Karpas-422 (cell line): ENCODE data around the gene SULT2A1. TPM values are rescaled to one million over a fixed set of nuclear protein-coding genes. Genes with fewer than 3 reads are reported as not detected.
"Not testable (repeated sequence)": the region's sequence is repeated elsewhere in the genome, so short reads cannot be mapped to it uniquely, and the experiment has no call there.

ENCODE experiments used
- DNase-seq: peaks from one replicate; pipeline ENCODE4 v3.0.0-alpha.2; 2015
- H2AFZ ChIP-seq: fragments of 200-600 bp; sonication (generic); 2 replicates; pipeline ENCODE4 v1.6.1; 2014; ENCODE audit warnings: antibody characterized with exemption, low read length, mixed read lengths
- H3K27ac ChIP-seq: fragments of 200-600 bp; sonication (generic); 2 replicates; pipeline ENCODE4 v1.5.1; 2014; ENCODE audit warnings: mild to moderate bottlenecking, low read length, moderate library complexity
- H3K27me3 ChIP-seq: fragments of 200-600 bp; sonication (generic); 2 replicates; pipeline ENCODE4 v1.6.1; 2014; ENCODE audit warnings: low read length, mixed read lengths
- H3K36me3 ChIP-seq: fragments of 200-600 bp; sonication (generic); 2 replicates; pipeline ENCODE4 v1.6.1; 2014; ENCODE audit warnings: low read length, mixed read lengths; ENCODE audit not compliant: insufficient read depth
- H3K4me1 ChIP-seq: fragments of 200-600 bp; sonication (generic); 2 replicates; pipeline ENCODE4 v1.6.1; 2014; ENCODE audit warnings: mild to moderate bottlenecking, low read length, mixed read lengths
- H3K4me2 ChIP-seq: fragments of 200-600 bp; sonication (generic); 2 replicates; pipeline ENCODE4 v1.6.1; 2014; ENCODE audit warnings: low read length, low read depth, mild to moderate bottlenecking; ENCODE audit not compliant: poor library complexity, severe bottlenecking
- H3K4me3 ChIP-seq: fragments of 200-600 bp; sonication (generic); 2 replicates; pipeline ENCODE4 v1.5.1; 2014; ENCODE audit warnings: mild to moderate bottlenecking, antibody characterized with exemption, low read length, mixed read lengths
- H3K79me2 ChIP-seq: fragments of 200-600 bp; sonication (generic); 2 replicates; pipeline ENCODE4 v1.6.1; 2014; ENCODE audit warnings: mild to moderate bottlenecking, low read length, mixed read lengths
- H3K9ac ChIP-seq: fragments of 200-600 bp; sonication (generic); 2 replicates; pipeline ENCODE4 v1.6.0; 2014; ENCODE audit warnings: low read length
- H3K9me2 ChIP-seq: fragments of 200-600 bp; sonication (generic), shearing (Covaris generic); replicated peaks from 2 replicates; pipeline ENCODE4 v1.6.0; 2014; ENCODE audit warnings: mild to moderate bottlenecking, low read length, moderate library complexity; ENCODE audit not compliant: insufficient read depth
- H3K9me3 ChIP-seq: fragments of 300-700, 200-600 bp; sonication (generic); 2 replicates; pipeline ENCODE4 v1.6.1; 2014; ENCODE audit warnings: low read length, mixed read lengths
- H4K20me1 ChIP-seq: fragments of 200-600 bp; sonication (generic); 2 replicates; pipeline ENCODE4 v1.6.1; 2014; ENCODE audit warnings: mild to moderate bottlenecking, antibody characterized with exemption, low read length, low read depth; ENCODE audit not compliant: insufficient read depth
- total RNA-seq: library from RNA; depleted of rRNA; stranded (reverse); fragments of >200 nt; shearing (Covaris generic); gene quantifications from 2 replicates; pipeline ENCODE4 v1.2.3, GENCODE V29; 2014; ENCODE audit warnings: low replicate concordance; rRNA removed

SULT2A1 gene, protein sequence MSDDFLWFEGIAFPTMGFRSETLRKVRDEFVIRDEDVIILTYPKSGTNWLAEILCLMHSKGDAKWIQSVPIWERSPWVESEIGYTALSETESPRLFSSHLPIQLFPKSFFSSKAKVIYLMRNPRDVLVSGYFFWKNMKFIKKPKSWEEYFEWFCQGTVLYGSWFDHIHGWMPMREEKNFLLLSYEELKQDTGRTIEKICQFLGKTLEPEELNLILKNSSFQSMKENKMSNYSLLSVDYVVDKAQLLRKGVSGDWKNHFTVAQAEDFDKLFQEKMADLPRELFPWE
- total RNA-seq: not detected in 2 replicates

DNA sequence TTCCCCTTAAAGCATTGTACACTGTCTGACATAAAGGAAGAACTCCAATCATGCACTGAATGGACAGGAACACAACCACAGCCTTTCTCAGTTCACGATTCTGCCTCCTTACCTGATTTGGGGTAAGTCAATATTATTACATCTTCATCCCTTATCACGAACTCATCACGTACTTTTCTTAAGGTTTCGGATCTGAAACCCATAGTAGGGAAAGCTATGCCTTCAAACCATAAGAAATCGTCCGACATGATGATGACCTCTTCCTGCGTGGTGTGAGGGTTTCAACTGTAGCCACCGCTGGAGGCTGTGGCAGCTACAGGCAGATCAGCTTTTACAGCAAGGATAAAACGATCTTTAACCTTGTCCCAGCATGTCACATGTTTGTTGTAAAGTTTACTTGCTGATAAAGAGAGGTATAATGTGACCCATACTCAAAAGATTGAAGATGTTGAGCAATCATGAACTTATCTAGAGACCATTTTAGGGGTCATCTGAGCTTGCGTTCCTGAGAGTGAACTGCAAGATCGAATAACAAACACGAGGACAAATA is at the start of gene SULT2A1:
TSS of gene SULT2A1 (minus strand) at position 306 of the 550 bp plus-strand sequence. CDS start at position 248, 58 bp downstream.
- H3K9ac ChIP-seq: no peak within 1 kb of the TSS
- no peak for DNase-seq

DNA sequence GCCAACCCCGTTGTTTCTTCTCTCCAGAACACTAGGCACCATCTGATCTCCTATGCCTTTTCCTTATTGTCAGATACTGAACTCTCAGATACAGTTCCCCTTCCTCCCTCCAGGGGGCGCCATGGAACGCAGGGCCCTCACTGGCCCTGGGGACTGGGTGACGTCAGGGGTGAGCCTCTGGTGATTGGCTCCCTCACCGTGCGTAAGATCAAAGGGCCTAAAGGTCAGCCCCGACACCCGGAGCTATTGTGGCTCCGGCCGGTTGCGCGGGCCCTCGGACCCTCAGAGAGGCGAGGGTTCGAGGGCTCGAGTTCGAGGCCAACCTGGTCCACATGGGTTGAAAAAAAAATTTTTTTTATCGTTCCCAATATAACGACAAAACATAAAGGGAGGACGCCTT is 42.5 kb upstream of the SULT2A1 start:
- not testable (repeated sequence) for H3K9me2 ChIP-seq, H3K27me3 ChIP-seq, H3K4me2 ChIP-seq, H3K4me1 ChIP-seq, H3K9me3 ChIP-seq, H3K4me3 ChIP-seq, H3K36me3 ChIP-seq, H3K27ac ChIP-seq, H3K9ac ChIP-seq, H3K79me2 ChIP-seq, DNase-seq, H2AFZ ChIP-seq, H4K20me1 ChIP-seq

More for the DNA sequence above, at the start of gene SULT2A1:
- no peaks in the 10 kb centered on the region for H3K36me3 ChIP-seq
- H3K4me3 ChIP-seq: no peak within 1 kb of the TSS
- H3K27me3 ChIP-seq: no peaks in the 10 kb centered on the region
- no peaks in the 10 kb centered on the region for H3K4me1 ChIP-seq
- no peaks in the 10 kb centered on the region for H3K9me2 ChIP-seq
- H2AFZ ChIP-seq: no peak within 1 kb of the TSS
- H3K79me2 ChIP-seq: no peaks in the 10 kb centered on the region
- no peak within 1 kb of the TSS for H3K4me2 ChIP-seq
- H3K27ac ChIP-seq: no peak within 1 kb of the TSS
- H3K9me3 ChIP-seq: no peaks in the 10 kb centered on the region
- no peaks in the 10 kb centered on the region for H4K20me1 ChIP-seq

DNA sequence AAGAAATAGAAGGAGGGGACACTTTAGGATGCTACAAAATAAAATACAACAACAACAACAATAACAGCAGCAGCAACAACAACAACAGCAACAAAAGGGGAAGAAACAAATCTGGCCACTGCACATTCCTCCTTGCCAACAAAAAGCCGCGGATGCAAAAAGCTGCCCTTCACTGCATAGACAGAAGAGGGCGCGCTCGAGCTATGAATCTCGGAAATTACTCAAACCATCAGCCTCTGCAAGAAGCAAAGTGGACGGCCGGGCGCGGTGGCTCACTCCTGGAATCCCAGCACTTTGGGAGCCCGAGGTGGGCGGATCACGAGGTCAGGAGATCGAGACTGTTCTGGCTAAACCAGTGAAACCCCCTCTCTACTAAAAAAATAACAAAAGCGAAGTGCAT is 34.0 kb upstream of the SULT2A1 start:
- H3K79me2 ChIP-seq, H2AFZ ChIP-seq, H3K4me1 ChIP-seq, H3K27me3 ChIP-seq, H3K27ac ChIP-seq, H3K9me2 ChIP-seq, H3K4me3 ChIP-seq, H3K36me3 ChIP-seq, H3K4me2 ChIP-seq, H3K9ac ChIP-seq, DNase-seq, H3K9me3 ChIP-seq, H4K20me1 ChIP-seq: not testable (repeated sequence)

DNA sequence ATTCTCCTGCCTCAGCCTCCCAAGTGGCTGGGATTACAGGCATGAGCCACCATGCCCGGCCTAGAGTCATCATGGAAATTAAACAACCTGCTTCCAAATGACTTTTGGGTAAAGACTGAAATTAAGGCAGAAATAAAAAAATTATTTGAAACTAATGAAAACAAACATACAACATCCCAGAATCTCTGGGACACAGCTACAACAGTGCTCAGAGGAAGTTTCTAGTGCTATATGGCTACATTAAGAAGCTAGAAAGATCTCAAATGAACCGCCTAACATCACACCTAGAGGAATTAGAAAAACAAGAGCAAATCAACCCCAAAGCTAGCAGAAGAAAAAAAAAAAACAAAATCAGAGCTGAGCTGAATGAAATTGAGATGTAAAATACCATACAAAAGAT is 24.1 kb upstream of the SULT2A1 start:
- not testable (repeated sequence) for H2AFZ ChIP-seq, H3K9me3 ChIP-seq, H3K27me3 ChIP-seq, H3K27ac ChIP-seq, H3K9me2 ChIP-seq, H3K9ac ChIP-seq, H3K4me2 ChIP-seq, DNase-seq, H3K36me3 ChIP-seq, H3K4me3 ChIP-seq, H3K4me1 ChIP-seq, H3K79me2 ChIP-seq, H4K20me1 ChIP-seq

DNA sequence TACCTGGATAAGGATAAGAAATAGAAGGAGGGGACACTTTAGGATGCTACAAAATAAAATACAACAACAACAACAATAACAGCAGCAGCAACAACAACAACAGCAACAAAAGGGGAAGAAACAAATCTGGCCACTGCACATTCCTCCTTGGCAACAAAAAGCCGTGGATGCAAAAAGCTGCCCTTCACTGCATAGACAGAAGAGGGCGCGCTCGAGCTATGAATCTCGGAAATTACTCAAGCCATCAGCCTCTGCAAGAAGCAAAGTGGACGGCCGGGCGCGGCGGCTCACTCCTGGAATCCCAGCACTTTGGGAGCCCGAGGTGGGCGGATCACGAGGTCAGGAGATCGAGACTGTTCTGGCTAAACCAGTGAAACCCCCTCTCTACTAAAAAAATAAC is 23.2 kb upstream of the SULT2A1 start:
- not testable (repeated sequence) for H3K4me2 ChIP-seq, H3K36me3 ChIP-seq, H2AFZ ChIP-seq, H3K27ac ChIP-seq, H3K79me2 ChIP-seq, H4K20me1 ChIP-seq, H3K9me2 ChIP-seq, H3K4me1 ChIP-seq, H3K27me3 ChIP-seq, DNase-seq, H3K4me3 ChIP-seq, H3K9me3 ChIP-seq, H3K9ac ChIP-seq

DNA sequence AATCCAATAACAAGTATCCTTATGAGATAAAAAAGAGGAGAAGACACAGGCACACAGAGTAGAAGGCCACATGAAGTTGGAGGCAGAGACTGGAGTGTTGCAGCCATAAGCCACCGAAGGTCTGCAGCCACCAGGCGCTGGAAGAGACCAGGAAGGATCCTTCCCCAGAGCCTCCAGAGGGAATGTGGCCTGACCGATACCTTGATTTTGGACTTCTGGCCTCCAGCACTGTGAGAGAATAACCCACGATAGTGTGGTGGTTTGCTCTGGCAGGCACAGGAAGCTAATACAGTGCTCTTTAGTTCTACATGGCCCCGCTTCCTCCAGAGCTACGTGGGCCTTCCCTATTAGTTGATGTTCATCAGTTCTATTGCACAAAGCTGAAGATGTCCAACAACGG is 15.3 kb upstream of the SULT2A1 start:
- Histone ChIP-seq H3K4me2 (no peak overlapping the region), H3K4me1 (no peaks in the 10 kb centered on the region), H3K4me3 (no peak overlapping the region), H3K27me3 (no peaks in the 10 kb centered on the region), H4K20me1 (no peaks in the 10 kb centered on the region), H3K9me2 (no peaks in the 10 kb centered on the region), H3K27ac (no peak overlapping the region), H3K79me2 (no peaks in the 10 kb centered on the region), H2AFZ (no peak overlapping the region), H3K9me3 (no peaks in the 10 kb centered on the region), H3K36me3 (no peaks in the 10 kb centered on the region), H3K9ac (no peak overlapping the region)
- no peak for DNase-seq

DNA sequence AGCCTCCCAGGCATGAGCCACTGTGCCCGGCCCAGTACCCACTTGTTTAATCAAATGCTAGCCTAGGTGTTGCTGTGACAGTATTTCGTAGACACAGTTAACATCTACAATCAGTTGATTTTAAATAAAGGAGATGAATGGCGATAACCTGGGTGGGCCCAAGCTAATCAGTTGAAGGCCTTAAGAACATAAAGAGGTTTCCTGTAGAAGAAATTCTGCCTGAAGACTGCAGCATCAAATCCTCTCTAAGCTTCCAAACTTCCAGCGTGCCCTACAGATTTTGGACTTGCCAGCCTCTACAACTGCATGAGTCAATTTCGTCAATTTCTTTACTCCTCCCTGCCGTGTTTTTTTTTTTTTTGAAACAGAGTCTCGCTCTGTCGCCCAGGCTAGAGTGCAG is 13.2 kb upstream of the SULT2A1 start:
- DNase-seq: no peak
- Histone ChIP-seq H3K4me2 (no peak overlapping the region), H3K9me3 (no peaks in the 10 kb centered on the region), H3K27me3 (no peaks in the 10 kb centered on the region), H3K9me2 (no peaks in the 10 kb centered on the region), H3K4me3 (no peak overlapping the region), H2AFZ (no peak overlapping the region), H3K9ac (no peak overlapping the region), H4K20me1 (no peaks in the 10 kb centered on the region), H3K36me3 (no peaks in the 10 kb centered on the region), H3K4me1 (no peaks in the 10 kb centered on the region), H3K27ac (no peak overlapping the region), H3K79me2 (no peaks in the 10 kb centered on the region)

DNA sequence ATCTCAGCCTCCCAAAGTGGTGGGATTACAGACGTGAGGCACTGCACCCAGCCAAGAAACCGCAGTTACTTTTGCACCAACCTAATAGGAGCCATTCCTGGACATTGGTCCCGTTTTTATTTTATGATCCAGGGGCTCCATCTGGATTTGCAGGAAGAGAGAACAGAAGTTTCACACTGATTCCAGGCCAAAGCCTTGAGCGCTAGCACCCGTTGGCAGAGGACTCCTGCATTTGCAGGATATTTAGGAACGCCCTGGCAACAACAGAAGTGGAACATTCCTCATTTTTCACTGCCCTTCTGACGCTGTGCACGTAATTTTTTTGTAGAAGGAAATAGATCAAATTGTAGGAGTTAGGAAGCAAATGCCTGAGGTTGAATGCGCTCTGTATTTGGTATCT is 11.7 kb upstream of the SULT2A1 start:
- Histone ChIP-seq H3K4me1 (no peaks in the 10 kb centered on the region), H4K20me1 (no peaks in the 10 kb centered on the region), H2AFZ (no peak overlapping the region), H3K27me3 (no peaks in the 10 kb centered on the region), H3K79me2 (no peaks in the 10 kb centered on the region), H3K4me3 (no peak overlapping the region), H3K9ac (no peak overlapping the region), H3K4me2 (no peak overlapping the region), H3K27ac (no peak overlapping the region), H3K9me3 (no peaks in the 10 kb centered on the region), H3K9me2 (no peaks in the 10 kb centered on the region), H3K36me3 (no peaks in the 10 kb centered on the region)
- DNase-seq: no peak
